ENCODE data around the gene MYO5A. TPM values are rescaled to one million over a fixed set of nuclear protein-coding genes. Genes with fewer than 3 reads are reported as not detected.

MYO5A gene
- 29.2 to 33.3 TPM (median 32.1 TPM) in 3 replicates for total RNA-seq (2021)
- percentile 69 among the genes with signal in this experiment for Bru-seq, nascent RNA
- long read RNA-seq, experiment 1, partial matches to known transcripts, result 14 of 44 reads
- long read RNA-seq, experiment 1, other reads (novel, unspliced or antisense), result 30 of 44 reads
- long read RNA-seq, experiment 2, partial matches to known transcripts, result 7 of 43 reads
- long read RNA-seq, experiment 2, other reads (novel, unspliced or antisense), result 36 of 43 reads
- long read RNA-seq, experiment 3, partial matches to known transcripts, result 1 of 1 reads
- long read RNA-seq, experiment 3, other reads (novel, unspliced or antisense), result 0 of 1 reads

DNA sequence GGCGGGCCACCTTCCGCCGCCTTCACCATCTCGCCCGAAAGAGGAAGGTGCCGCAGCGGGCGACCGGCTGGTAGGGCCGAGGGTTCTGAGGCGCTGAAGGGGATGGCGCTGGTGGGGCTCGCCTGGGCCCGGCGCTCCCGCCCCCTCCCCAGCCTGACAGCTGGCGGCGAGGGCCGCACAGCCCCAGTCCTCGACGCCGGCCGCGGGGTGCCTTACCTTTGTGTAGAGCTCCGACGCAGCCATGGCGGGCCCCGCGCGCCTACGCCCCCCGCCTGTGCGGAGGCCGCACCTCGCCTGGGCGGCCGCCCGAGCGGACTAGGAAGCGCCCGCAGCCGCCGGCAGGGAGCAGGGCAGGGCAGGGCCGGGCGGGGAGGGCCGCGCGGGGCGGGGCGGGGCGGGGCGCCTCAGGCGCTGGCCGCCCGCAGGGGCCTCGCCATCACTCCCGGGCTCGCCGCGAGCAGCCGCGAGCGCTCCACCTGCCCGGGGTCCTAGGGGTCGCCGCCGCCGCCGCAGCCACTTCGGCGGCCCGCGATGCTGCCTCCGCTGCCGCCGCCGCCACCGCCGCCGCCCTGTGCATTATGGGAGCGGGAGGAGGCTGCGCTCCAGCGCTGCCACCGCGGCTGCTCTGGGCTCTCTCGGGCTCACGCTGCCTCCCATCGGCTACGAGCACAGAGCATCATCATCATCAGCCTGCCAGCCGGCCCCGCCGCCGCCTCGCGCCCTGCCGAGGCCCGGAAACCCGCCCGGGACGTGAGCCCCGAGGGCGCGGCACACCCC is at the start of gene MYO5A:
MYO5A (minus strand) TSS at position 317 of the 777 bp plus-strand sequence; CDS start at position 243, 74 bp downstream.
- peak within 1 kb of the TSS; percentile 32 for H3K27ac Mint-ChIP-seq
- H3K4me1 Mint-ChIP-seq, result peaks cover 27% of the 10 kb centered on the region
- H3K9me3 Mint-ChIP-seq, result no peaks in the 10 kb centered on the region
- DNase-seq (ENCODE audit: low spot score), result peak; percentile 78
- ATAC-seq, result peak; percentile 80
- peaks cover 44% of the 10 kb centered on the region for H3K27me3 Mint-ChIP-seq (ENCODE audit: low read depth)
- ChIA-PET CTCF (interaction anchor here (0.5 to 1.3 kb wide), 3 partner anchors 150 to 333 kb away, joined by 3 read pairs; no protein-coding TSS in a partner anchor), POLR2A (interaction anchor here (0.5 to 1.0 kb wide), 4 partner anchors 17 to 386 kb away, joined by 3 read pairs; no protein-coding TSS in a partner anchor)
- peak within 1 kb of the TSS; percentile 95 for H3K4me3 Mint-ChIP-seq
- TF ChIP-seq ZNF423 (CRISPR knock-in tag; IDR thresholded peaks at IDR 0.05) (peak; percentile 65), ZNF263 (CRISPR knock-in tag; IDR thresholded peaks at IDR 0.05; ENCODE audit: low read depth) (0 out of 2 replicates have a peak, but pooled peaks have one; percentile 41), ZNF232 (CRISPR knock-in tag; IDR thresholded peaks at IDR 0.05) (0 out of 2 replicates have a peak, but pooled peaks have one; percentile 35), FOXP4 (CRISPR knock-in tag; IDR thresholded peaks at IDR 0.05) (0 out of 2 replicates have a peak, but pooled peaks have one; percentile 17), CBFB (CRISPR knock-in tag; IDR thresholded peaks at IDR 0.05; ENCODE audit: low read depth) (peak; percentile 63; the same call in 1 of the 2 replicates), NFYB (CRISPR knock-in tag; conservative IDR thresholded peaks at IDR 0.05; ENCODE audit: low read depth) (no peak), OVOL2 (CRISPR knock-in tag; IDR thresholded peaks at IDR 0.05; ENCODE audit: borderline replicate concordance) (no peak), FOXJ3 (CRISPR knock-in tag; IDR thresholded peaks at IDR 0.05; ENCODE audit: borderline replicate concordance) (no peak), GABPB1 (CRISPR knock-in tag; IDR thresholded peaks at IDR 0.05) (no peak), ATF3 (CRISPR knock-in tag; conservative IDR thresholded peaks at IDR 0.05) (no peak), ZBTB43 (CRISPR knock-in tag; IDR thresholded peaks at IDR 0.05) (0 out of 2 replicates have a peak, but pooled peaks have one; percentile 35), FOXP1 (CRISPR knock-in tag; IDR thresholded peaks at IDR 0.05; ENCODE audit: borderline replicate concordance) (0 out of 2 replicates have a peak, but pooled peaks have one; percentile 38), ZNF121 (CRISPR knock-in tag; IDR thresholded peaks at IDR 0.05) (no peak), ETV6 (CRISPR knock-in tag; IDR thresholded peaks at IDR 0.05) (no peak; the same call in 1 of the 2 replicates), ZNF396 (CRISPR knock-in tag; IDR thresholded peaks at IDR 0.05; ENCODE audit: borderline replicate concordance) (no peak), GTF2I (CRISPR knock-in tag; conservative IDR thresholded peaks at IDR 0.05) (no peak), ELF4 (CRISPR knock-in tag; IDR thresholded peaks at IDR 0.05; ENCODE audit: low read depth) (no peak), E2F5 (CRISPR knock-in tag; IDR thresholded peaks at IDR 0.05) (no peak; the same call in 1 of the 2 replicates), HMGXB4 (CRISPR knock-in tag; IDR thresholded peaks at IDR 0.05) (peak; percentile 85), MAX (CRISPR knock-in tag; IDR thresholded peaks at IDR 0.05) (peak; percentile 52; the same call in 1 of the 2 replicates), MYBL2 (CRISPR knock-in tag; IDR thresholded peaks at IDR 0.05) (0 out of 2 replicates have a peak, but pooled peaks have one; percentile 44)
- TF ChIP-seq, protein P1, sequence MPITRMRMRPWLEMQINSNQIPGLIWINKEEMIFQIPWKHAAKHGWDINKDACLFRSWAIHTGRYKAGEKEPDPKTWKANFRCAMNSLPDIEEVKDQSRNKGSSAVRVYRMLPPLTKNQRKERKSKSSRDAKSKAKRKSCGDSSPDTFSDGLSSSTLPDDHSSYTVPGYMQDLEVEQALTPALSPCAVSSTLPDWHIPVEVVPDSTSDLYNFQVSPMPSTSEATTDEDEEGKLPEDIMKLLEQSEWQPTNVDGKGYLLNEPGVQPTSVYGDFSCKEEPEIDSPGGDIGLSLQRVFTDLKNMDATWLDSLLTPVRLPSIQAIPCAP (CRISPR knock-in tag; IDR thresholded peaks at IDR 0.05), result no peak
- TF ChIP-seq, protein P2, sequence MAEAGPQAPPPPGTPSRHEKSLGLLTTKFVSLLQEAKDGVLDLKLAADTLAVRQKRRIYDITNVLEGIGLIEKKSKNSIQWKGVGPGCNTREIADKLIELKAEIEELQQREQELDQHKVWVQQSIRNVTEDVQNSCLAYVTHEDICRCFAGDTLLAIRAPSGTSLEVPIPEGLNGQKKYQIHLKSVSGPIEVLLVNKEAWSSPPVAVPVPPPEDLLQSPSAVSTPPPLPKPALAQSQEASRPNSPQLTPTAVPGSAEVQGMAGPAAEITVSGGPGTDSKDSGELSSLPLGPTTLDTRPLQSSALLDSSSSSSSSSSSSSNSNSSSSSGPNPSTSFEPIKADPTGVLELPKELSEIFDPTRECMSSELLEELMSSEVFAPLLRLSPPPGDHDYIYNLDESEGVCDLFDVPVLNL (CRISPR knock-in tag; IDR thresholded peaks at IDR 0.05; ENCODE audit: borderline replicate concordance, low read depth), result no peak
- no peaks in the 10 kb centered on the region for H3K36me3 Mint-ChIP-seq
